GM12801 (cell line): ENCODE data around the gene PPP1R16B.

Experiments used
- CTCF ChIP-seq: IDR thresholded peaks from one replicate; pipeline ENCODE4 v1.5.1; 2011; ENCODE audit warnings: control low read depth; ENCODE audit not compliant: insufficient read length; ENCODE audit errors: extremely low read depth

Gene PPP1R16B

GRCh38 chr20:38931984-38932383 lies 126.5 kb downstream of the PPP1R16B start:
- TF ChIP-seq CTCF, result no peak

DNA sequence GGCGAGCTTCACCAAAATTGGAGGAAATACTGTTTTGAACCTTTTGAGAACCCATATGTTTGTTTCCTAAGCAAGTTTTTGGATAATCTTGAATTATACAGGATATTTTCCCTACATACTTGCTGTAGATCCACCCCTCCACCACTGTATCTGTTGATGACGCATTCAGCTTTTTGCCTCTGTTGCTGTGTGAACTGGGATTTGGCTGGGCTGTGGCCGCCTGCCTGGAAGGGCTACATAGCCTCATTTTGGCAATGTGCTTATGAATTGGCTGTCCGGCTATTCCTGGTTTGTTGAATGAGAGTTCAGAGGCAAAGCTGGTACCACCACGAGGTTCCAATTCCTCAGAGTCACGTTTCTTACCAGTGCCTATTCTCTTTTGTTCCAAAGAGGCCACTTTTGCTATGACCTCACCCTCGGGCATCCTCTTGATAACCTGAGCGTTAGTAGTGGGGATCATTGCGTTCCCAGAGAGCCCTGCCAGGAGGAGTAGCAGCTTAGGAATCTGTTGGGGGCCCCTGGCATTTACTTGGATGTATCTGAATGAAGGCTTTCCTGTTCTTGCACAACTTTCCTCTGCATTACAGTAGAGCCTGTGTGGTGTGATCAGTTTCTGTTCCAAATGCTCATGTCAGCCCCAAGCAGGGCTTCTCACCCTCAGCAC lies 127.1 kb downstream of the PPP1R16B start:
- no peak for TF ChIP-seq CTCF

- TF ChIP-seq CTCF, result no peak
Measured at GRCh38 chr20:38934530-38934929, 129.0 kb downstream of the PPP1R16B start.

- no peak for TF ChIP-seq CTCF
Measured at GRCh38 chr20:38935285-38935684, 129.8 kb downstream of the PPP1R16B start.

DNA sequence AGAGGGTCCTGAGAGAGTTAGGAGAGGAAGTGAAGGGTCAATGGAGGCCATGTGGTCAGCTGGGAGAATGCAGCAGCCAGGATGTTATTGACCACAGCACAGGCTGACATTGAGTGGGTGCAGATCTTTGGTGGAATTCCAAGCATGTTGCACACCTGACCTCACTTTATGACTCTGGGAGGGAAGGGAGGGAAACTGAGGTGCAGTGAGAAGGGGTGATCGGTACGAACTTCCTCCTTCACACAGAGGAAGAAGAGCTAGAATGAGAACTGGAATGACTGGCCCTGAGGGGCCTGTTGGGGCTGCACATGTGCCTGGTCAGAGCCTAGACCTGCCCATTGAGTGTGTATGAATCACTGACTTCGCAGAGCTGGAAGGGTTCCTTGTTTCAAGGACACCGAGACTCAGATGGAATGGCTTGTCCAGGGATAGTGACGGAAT lies 130.5 kb downstream of the PPP1R16B start:
- TF ChIP-seq CTCF, result no peak

- no peak for TF ChIP-seq CTCF
Measured at GRCh38 chr20:38937000-38937399, 131.5 kb downstream of the PPP1R16B start.

DNA sequence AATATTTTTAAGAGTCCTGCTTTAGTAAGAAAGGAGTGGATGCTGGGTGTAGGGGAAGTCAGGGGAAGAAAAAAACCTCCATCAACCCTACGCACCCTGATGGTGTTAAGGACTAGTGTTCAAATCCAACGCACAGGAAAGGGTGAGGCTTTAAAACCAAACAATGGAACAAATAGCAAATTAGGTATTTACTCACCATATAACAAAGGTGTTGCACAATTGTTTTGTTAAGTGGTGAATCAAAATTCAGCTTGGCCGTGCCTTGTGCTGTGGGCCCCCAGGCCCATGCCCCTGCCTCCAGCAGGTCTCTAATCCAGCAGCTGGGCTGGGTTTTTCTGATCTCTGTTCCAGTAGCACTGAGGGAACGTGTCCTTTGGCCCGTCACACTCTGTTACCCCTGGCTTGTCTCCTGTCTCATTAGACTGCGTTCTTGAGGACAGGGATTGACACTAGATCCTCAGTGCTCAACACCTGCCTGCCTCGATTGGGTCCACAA lies 132.5 kb downstream of the PPP1R16B start:
- TF ChIP-seq CTCF, result no peak
